Pancreas (tissue), 10 donors: ENCODE data around the gene NELFCD. TPM values are rescaled to one million over a fixed set of nuclear protein-coding genes. Genes with fewer than 3 reads are reported as not detected.

Experiments
- ATAC-seq, 4 donors: fragments of 200-7000 bp; cut with Tn5 transposase; one replicate each; pipeline versions ENCODE4 v1.8.0 to v1.9.1; 2020; ENCODE audit warnings: mild to moderate bottlenecking in 4 of 4, moderate library complexity in 4 of 4
- DNase-seq, 6 donors: peaks; one replicate each; pipeline ENCODE4 v3.0.0-alpha.2; 2020
- FAIRE-seq: peaks from 2 replicates; lab custom pipeline; 2012; peaks lifted over from hg19 to GRCh38; lab: Jason Lieb, UNC
- H3K27ac ChIP-seq, 4 donors: fragments of 200-600 bp; sonication (generic); 1 replicate in 3 of 4; 2 replicates in 1 of 4; pipeline versions ENCODE4 v1.5.0 to v1.8.0; 2020
- H3K27me3 ChIP-seq, 4 donors: fragments of 200-600 bp; one replicate each; pipeline ENCODE4 v1.8.0; 2021
- H3K36me3 ChIP-seq, 3 donors: fragments of 200-600 bp; sonication (generic) in 1 of 3; one replicate each; pipeline versions ENCODE4 v1.5.0 to v1.8.0; 2020 to 2021
- H3K4me1 ChIP-seq, 3 donors: fragments of 200-600 bp; one replicate each; pipeline ENCODE4 v1.8.0; 2021
- H3K4me3 ChIP-seq, 4 donors: fragments of 200-600 bp; sonication (generic) in 2 of 4; one replicate each; pipeline versions ENCODE4 v1.5.0 to v1.8.0; 2020 to 2021
- H3K9me3 ChIP-seq, 4 donors: fragments of 200-600 bp; one replicate each; pipeline ENCODE4 v1.8.0; 2021
- CTCF ChIP-seq, 4 donors: fragments of 200-600 bp; sonication (generic) in 3 of 4; IDR thresholded peaks; one replicate each; pipeline versions ENCODE4 v1.5.0 to v1.8.0; 2021; ENCODE audit warnings: antibody characterized with exemption in 4 of 4
- WGBS, 2 donors: extraction: QIAGEN DNeasy Blood & Tissue Kit; methylation state at CpG; one replicate each; pipeline ENCODE4 v1.1.7; 2013; 5-methylcytosine and 5-hydroxymethylcytosine counted together
- intact Hi-C, 3 donors: fragments of 100-400 bp; cut with DNase I; formaldehyde crosslinking; loops; one replicate each; pipeline versions ENCODE4 v1.11.1 to v1.14.2; 2022
- polyA plus RNA-seq, 2 donors: library from polyadenylated mRNA; stranded (reverse); fragments of 200-250 nt; gene quantifications; one replicate each; pipeline ENCODE4 v1.2.3, GENCODE V29; 2013
- total RNA-seq, 6 donors: library from RNA; stranded (reverse); fragmentation: NEBNext Ultra II Directional in 4 of 6; extraction: Animal tissue kit (Norgen Biotek cat#: 25700) in 4 of 6; gene quantifications; one replicate each; pipeline versions ENCODE4 v1.2.1 to v1.2.4, GENCODE V29; 2021 to 2023
- donor health status: healthy with polysubstance abuse.
- donor health status: DM: no; HTN: no; CAD: no; lungs with moderate emphysema.
- donor health status: DM: no; HTN: no; CAD: no.
- donor health status: control.
- donor health status: control.
- donor health status: Bipolar disorder and iron deficiency.
- donor health status: DM: yes; HTN: yes; CAD: no.
- donor health status: DM: no; HTN: no; CAD: no.
- donor health status: DM: no; HTN: no; CAD: no.
- donor health status: DM: yes; HTN: yes; CAD: no.

Gene NELFCD
- total and polyA plus RNA-seq, 8 donors: 17.3 to 66.4 (median 29.4) TPM

GRCh38 chr20:59004493-59004762 is 23.4 kb downstream of the NELFCD start:
- ATAC-seq: no peak
- H3K27me3 ChIP-seq: no peaks in the 10 kb centered on the region
- WGBS, 2 donors: 61 to 73% methylated on average over 4 of the region's 4 CpGs
- intact Hi-C loops: no loop called here
- TF ChIP-seq CTCF (IDR thresholded peaks at IDR 0.05): no peak
- peaks cover 5 to 12% (median 11%) of the 10 kb centered on the region in 3 donors for H3K4me1 ChIP-seq
- H3K27ac ChIP-seq: peak overlapping the region in 2 of 4 donors; percentile 74 to 84
- peak in 2 of 6 donors; percentile 65 to 68 for DNase-seq
- FAIRE-seq: no peak
- no peaks in the 10 kb centered on the region for H3K9me3 ChIP-seq
- H3K36me3 ChIP-seq: peaks cover 0 to 5% (median 0%) of the 10 kb centered on the region in 3 donors
- H3K4me3 ChIP-seq: peak overlapping the region in 1 of 4 donors; percentile 7

GRCh38 chr20:59004763-59005522 is 23.9 kb downstream of the NELFCD start:
- 58 to 60% methylated on average over 16 to 17 of the region's 17 CpGs for WGBS, 2 donors
- H3K4me1 ChIP-seq: peaks cover 5 to 12% (median 11%) of the 10 kb centered on the region in 3 donors
- ATAC-seq (peak in 3 of 4 donors; percentile 12 to 66 (median 57)), DNase-seq (peak in 2 of 6 donors; percentile 58 to 64), FAIRE-seq (no peak)
- peaks cover 0 to 5% (median 0%) of the 10 kb centered on the region in 3 donors for H3K36me3 ChIP-seq
- no peaks in the 10 kb centered on the region for H3K27me3 ChIP-seq
- TF ChIP-seq CTCF (IDR thresholded peaks at IDR 0.05): no peak
- intact Hi-C loops: no loop called here
- H3K4me3 ChIP-seq: peak overlapping the region in 3 of 4 donors; percentile 12 to 92 (median 84)
- H3K27ac ChIP-seq: peak overlapping the region in 2 of 4 donors; percentile 74 to 84
- no peaks in the 10 kb centered on the region for H3K9me3 ChIP-seq

GRCh38 chr20:59005523-59006166 is 24.6 kb downstream of the NELFCD start:
- peaks cover 0 to 5% (median 0%) of the 10 kb centered on the region in 3 donors for H3K36me3 ChIP-seq
- ATAC-seq (no peak), FAIRE-seq (no peak), DNase-seq (no peak)
- H3K9me3 ChIP-seq: no peaks in the 10 kb centered on the region
- peaks cover 5 to 12% (median 11%) of the 10 kb centered on the region in 3 donors for H3K4me1 ChIP-seq
- no peak for TF ChIP-seq CTCF (IDR thresholded peaks at IDR 0.05)
- H3K27me3 ChIP-seq: no peaks in the 10 kb centered on the region
- 70 to 72% methylated on average over 3 of the region's 3 CpGs for WGBS, 2 donors
- peak overlapping the region in 2 of 4 donors; percentile 74 to 84 for H3K27ac ChIP-seq
- peak overlapping the region; percentile 77 to 92 (median 84) for H3K4me3 ChIP-seq
- intact Hi-C loops: no loop called here

GRCh38 chr20:59006167-59006863 is 25.3 kb downstream of the NELFCD start:
- no peak for TF ChIP-seq CTCF (IDR thresholded peaks at IDR 0.05)
- H3K4me1 ChIP-seq: peaks cover 5 to 12% (median 11%) of the 10 kb centered on the region in 3 donors

More at GRCh38 chr20:59006167-59006863, 25.3 kb downstream of the NELFCD start:
- no peaks in the 10 kb centered on the region for H3K36me3 ChIP-seq
- H3K27ac ChIP-seq: peak overlapping the region; percentile 31 to 84 (median 53)
- H3K9me3 ChIP-seq: no peaks in the 10 kb centered on the region
- ATAC-seq: peak; percentile 2 to 18 (median 16)
- H3K27me3 ChIP-seq: no peaks in the 10 kb centered on the region
- DNase-seq: peak in 2 of 6 donors; percentile 65 to 83
- no peak for FAIRE-seq
- 21 to 26% methylated on average over 29 of the region's 29 CpGs for WGBS, 2 donors
- H3K4me3 ChIP-seq: peak overlapping the region; percentile 77 to 92 (median 84)
- intact Hi-C loops: no loop called here
